ENCODE measurements around the gene MYO1E.

The MYO1E gene

DNA sequence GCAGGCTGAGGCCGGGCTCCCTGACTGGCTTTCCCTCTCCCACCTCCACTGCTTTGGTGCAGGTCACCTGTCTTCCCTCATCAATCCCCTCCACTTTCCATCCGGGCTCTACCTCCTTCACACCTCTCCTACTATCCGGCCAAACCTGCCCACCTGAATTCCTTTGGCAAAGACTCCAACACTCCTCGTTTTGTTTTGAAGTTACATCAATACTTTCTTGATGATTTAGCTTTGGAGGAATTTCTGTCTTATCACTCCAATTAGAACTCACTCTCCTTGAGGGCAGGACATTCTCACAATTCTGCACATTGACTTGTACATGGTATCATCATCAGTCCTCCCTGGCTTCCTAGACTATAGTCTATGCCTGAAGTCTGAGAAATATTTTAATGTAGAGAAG lies 145.7 kb downstream of the MYO1E start:
- DNase-seq (ENCODE audit: low spot score): no peak

DNA sequence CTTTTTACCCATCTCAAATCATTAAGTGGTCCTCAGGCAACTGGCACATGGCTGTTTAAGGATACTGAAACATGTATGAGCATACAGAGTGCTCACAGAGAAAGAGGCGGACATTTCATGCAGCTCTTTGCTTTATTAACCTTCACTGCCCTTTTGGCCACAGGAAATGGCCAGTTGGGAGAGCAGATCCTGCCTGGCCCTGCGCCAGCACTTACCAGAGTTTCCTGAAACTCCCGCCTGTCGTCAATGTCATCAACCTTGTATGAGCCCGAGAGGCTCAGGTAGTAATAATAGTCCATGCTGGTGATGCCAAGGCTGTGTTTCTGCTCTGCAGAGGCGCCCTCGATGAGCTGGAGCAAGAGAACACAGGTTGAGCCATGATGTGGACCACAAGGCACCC lies 148.2 kb downstream of the MYO1E start:
- DNase-seq (ENCODE audit: low spot score): no peak

DNA sequence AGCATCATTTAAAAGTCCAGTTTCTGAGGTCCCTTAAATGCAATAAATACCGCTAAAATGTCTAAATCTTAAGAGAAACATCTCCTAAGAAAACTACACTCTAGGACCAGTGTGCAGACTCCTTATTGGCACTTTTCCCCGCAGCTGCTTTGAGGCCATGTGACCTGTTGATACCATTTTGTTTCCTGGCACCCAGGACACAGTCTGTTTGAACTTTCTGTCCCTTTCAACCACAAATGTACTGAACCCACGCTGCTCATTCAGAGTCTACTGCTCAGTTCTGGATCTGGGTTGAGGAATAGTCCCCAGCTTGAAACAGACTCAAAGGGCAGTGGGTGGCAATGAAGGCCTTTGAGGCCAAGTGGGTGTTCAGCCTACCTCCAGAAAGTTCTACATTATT lies 148.9 kb downstream of the MYO1E start:
- no peak for DNase-seq (ENCODE audit: low spot score)

DNA sequence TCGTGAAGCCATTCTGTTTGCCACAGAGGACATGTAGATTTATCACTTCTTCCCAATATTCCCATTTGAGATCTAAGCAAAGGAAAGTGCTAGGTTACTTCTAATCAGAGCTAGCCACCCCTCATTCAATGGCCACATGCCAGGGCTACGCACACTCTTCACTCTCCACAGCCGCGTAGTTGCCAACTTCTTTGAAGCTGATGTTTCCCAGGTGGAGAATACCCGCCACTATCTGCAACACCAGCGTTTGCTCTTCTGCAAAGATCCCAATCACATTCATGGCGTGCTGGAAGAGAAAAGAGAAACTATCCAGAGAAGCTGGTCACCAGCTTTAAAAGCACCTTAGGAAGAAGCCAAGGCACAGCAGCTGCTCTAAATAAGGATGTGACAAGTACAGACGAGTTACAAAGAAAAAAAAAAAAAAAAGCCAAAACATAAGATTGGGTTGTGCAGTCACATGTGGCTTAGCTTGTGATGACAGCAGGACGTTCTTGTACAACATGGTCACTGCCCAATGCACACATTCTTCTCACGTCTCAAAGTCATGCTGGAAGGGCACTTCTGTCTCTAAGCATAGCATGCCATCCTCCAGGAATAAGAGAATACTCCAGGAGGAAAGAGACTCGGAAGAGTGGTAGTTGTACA lies 149.6 kb downstream of the MYO1E start:
- no peak for DNase-seq (ENCODE audit: low spot score)

DNA sequence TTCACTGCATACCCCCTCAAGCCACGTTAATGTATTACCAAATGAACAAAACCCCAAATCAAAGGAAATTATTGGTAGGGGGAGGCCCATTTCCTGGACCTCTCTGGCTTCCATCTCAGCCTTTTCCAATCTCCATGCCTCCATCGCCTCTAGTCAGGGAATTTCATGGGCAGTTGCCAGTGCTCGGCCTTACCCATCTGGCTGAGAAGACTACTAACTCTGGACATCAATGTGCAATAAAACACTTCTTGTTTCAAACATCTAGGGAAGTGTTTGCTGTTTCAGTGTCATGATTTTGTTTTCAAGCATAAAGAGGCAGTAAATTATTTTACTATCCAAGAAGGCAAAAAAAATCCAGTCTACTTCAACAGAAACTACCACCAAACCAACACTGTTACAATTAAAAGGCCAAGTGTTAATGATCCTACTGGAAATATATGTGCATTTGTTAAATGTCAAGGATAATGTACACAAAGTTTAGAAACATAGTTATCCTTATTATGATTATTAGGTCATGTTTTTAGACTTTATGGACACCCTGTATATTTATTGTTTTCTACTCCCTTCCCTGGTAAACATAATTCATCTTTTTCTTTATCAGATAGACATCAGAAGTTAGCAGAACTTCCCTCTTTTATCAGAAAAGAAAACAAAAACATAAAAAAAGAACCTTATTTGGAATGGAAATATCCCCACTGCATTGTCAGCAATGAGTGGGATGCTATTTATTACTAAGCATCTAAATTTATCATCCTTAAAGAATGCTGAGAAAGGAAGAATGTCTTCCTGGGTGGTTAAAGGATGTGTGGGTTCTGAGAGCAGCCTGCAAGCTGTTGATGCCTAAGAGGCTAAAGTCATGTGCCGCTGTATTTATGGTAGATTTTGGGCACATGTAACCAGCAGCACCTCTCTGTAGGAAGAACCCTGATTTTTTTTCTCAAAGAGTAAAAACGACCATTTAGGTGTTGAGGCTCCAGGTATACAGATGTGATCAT lies 150.9 kb downstream of the MYO1E start:
- DNase-seq (ENCODE audit: low spot score): no peak

DNA sequence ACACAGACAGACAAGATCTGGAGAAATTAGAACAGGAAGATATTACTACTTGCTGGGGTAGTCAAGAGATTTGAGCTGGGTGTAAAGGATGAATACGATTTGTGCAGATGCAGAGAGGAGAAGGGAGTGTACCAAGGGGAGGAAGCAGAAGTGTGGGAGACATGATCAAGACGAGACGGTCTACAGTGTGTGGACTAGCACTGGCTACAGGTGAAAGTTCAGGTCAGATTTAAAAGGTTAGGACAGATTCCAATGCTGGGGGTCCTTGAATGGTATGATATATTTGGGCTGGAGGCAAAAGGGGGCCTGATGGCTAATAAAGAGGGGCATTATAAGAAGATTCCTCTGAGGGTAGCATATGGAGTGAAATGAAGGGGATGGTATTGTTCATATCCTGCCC lies 154.0 kb downstream of the MYO1E start:
- DNase-seq (ENCODE audit: low spot score): no peak

DNA sequence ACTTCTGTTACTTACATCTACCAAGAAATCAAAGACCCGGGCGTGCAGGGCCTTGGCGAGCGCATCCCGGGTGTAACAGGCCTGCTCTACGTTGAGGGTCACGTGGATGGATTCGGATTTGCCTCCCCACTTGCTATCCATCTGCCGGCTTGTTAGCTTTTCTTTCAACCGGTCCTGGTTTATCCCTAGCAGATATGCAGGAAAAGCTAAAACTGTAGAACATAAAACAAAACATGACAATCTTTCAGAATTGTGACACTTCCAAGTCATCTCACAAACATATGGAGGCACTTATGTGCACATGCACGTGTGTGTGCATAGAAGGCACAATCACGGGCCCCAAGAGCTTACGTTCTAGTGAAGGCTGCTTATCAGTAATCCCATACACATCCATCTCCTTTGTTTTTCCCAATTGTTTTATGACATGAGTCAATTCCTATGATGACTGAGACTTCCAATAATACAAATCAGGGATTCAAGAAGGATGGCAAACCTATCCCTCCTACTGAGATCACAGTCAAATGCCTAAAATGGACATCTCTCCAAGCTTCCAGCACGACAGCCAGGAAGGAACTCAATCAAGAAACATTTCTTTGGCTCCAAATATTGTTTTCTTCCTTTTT lies 154.7 kb downstream of the MYO1E start:
- no peak for DNase-seq (ENCODE audit: low spot score)

DNA sequence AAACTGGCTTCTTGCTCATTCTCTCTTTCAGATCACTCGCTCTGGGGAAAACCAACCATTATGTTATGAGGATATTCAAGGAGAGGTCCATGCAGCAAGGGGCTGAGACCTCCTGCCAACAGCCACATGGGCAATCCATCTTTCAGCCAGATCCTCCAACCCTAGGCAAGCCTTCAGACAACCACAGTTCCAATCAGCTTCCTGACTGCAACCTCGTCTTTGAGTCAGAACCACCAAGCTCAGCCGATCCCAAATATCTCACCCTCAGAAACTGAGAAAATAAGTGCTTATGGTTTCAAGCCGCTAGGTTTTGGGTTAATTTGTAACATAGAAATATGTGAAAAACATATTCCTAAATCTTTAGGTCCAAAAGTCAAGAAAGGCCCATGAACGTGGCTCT lies 155.8 kb downstream of the MYO1E start:
- no peak for DNase-seq (ENCODE audit: low spot score)

DNA sequence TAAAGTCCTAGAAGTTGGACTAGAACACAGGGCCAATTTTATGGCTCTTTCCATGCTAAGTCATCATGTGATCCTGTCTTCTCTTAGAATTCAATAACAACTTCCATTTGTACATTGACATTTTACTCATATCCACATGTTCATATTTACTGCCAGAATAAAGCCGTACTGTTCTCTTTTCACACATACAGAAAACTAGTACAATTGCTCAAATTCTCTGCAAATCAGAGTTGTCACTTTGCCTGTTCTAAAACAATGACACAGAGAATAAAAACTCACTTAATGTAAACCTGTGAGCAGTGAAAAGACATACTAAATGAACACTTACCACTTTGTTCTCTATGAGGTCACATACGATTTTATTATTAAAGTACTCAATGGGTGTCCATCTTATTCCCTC lies 162.5 kb downstream of the MYO1E start:
- no peak for DNase-seq (ENCODE audit: low spot score)

DNA sequence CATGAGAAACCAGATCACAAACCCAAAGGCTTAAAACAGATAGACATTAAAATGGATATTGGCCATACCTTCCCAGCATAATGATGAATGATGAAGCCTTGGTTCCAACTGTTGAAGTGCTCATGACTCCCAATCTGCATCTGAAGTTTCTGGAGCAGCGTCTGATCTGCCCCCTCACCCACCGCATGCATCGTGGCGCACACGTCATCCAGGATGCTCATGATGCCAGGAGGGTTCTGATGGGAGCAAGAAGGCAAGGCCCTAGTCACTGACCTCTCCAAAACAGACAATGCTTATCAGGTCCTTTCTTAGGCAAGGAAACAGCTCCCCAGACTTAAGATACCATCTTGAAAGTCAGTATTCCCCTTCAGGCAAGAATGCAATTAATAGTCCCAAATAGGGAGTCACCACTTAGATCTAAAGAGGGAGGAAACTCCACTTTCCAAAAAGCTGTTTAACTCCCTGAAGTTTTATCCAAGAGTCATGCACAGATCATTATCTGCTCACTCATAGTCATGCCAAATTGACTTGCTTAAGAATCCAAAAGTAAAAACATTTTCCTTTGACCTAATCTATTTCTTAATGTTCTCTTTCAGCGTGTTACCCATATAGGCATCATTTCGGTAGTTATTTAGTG lies 163.9 kb downstream of the MYO1E start:
- no peak for DNase-seq (ENCODE audit: low spot score)

DNA sequence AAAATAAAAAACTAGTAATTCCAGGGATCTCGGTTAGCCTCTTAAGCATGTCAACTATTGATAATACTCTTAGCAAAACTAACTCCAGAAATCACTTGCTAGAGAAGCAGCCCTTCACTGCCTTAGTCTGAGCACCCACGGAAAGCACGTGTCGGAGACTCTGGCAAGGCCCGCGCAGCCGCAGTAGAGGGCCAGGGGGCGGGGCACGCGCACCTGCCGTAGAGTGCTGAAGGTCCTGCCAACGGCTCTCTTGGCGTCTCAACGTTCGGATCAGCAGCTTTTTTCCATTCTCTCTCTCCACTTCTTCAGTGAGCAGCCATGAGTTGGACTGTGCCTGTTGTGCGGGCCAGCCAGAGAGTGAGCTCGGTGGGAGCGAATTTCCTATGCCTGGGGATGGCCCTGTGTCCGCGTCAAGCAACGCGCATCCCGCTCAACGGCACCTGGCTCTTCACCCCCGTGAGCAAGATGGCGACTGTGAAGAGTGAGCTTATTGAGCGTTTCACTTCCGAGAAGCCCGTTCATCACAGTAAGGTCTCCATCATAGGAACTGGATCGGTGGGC lies 166.0 kb downstream of the MYO1E start, which contains the start of gene LDHAL6B:
Gene LDHAL6B, plus strand, starts transcription at position 221 of the 561 bp plus-strand sequence. Its CDS starts 98 bp downstream, at position 319.
- DNase-seq (ENCODE audit: low spot score): no peak

DNA sequence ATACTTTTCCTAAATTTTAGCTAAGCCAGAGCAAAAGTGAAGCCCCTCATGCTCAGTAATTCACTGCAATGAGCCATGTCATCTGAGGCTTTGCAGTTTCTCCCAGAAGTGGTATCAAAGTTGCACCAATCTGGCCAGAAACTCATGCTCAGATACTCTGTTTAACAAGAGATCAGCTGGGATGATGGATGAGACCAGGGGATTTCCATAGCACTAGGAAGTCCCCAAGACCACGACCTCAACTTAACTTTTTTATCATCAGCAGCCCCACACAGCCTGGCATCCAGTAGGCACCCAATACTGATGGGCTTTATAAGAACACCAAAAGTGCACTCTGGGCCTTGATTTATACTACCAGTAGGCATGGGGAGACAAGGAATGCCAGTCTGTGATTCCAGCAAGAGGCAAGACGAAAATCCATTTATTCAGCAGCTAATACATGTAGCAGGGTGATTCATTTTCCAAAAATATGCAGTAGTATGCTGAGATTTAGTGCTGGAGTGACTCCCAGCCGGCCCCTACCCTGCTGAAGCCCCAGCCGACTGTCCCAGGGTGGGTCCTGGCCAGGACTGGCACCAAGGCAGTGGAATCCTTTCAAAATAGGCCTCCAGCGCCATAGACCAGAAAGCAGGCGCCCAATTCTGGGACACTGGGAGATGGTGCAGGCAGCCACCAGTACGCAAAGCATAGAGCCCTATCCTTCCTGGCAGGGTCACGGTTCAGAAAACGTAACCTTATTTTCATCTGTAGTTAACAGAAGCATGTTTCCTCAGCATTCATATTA lies 166.6 kb downstream of the MYO1E start:
- DNase-seq (ENCODE audit: low spot score): no peak

DNA sequence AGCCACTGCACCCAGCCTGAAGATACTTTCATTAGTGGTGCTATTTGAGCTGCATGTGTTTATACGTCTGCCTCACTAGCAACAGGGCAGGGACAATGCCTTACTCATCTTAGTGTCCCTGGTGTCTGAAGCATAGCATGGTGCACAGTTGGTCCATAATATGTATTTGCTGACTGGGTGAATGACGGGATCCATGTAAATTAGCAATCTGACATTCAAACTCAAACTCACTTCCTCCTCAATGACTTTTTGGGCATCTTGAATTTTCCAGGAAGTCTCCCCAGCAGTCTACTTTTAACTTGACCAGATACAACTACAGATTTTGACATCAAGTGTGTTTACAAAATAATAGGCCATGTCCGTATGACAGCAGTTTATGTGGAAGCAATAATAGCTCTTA lies 169.0 kb downstream of the MYO1E start:
- no peak for DNase-seq (ENCODE audit: low spot score)

DNA sequence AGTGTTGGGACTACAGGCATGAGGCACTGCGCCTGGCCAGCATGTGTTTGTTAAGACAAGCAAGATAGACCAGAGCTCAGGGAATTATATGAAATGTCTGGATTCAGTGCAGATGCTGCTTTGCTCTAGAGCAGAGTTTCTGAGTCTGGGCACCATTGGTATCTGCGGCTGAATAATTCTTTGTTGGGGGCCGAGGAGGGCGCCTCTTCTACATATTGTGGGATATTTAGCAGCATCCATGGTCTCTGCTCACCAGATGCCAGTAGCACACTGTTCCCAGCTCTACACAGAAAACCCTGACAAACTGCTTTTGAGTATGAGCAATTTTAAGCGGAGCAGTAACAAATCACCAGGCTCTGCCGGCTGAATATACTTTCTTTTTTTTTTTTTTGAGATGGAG lies 169.7 kb downstream of the MYO1E start:
- peak; percentile 19 for DNase-seq (ENCODE audit: low spot score)

DNA sequence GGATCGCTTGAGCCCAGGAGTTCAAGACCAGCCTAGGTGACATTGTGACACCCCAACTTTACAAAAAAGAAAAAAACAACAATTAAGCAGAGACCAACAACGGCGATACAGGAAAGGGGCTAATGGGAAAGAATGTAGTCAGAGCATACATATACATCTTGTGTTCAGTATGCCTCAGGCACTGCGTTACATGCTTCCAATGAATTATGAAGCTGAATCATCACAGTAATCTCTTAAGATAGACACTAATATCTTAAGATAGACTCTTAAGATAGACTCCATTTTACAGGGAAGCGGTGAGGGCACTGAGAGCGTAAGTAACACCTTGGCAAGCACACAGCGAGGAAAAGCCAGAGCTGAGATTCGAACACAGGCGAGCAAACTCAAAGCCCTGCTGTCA lies 172.1 kb downstream of the MYO1E start:
- DNase-seq (ENCODE audit: low spot score): no peak

DNA sequence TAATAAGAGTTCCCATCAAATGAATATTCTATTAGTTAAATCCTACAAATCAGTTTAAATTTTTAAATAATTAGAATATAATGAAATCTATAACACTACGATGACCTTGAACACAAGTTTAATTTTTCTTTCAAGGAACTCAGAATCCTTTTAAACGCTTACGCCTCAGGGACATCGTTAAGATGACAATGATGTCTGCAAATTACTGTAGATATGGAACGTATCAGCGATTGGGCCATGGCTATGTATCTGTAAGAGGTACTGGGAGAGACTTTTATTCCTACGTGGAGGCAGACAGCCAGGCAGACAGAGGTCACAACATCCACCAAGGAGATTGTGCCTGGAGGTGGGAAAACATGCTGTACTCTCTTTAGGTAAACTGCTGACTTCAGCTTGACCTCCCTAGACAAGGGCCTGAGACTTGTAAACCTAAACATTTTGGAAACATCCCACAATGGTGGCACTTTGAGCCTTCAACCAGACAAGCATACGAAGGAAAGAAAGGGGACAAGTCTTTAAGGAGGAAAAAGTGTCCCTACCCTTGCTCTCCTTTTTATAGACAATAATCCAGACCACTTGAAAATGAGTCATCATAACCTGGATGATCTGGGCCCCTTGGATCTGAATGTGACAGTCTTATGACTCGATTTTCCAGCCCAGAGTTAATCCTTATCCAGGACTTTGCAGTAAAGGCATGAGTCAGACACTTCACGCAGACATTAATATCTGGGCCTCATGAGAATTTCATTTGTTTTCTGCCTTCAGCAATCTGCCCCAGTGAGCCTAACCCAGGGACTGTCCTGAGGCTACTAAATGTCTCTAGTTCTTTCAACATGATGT lies 172.8 kb downstream of the MYO1E start:
- DNase-seq (ENCODE audit: low spot score): no peak

DNA sequence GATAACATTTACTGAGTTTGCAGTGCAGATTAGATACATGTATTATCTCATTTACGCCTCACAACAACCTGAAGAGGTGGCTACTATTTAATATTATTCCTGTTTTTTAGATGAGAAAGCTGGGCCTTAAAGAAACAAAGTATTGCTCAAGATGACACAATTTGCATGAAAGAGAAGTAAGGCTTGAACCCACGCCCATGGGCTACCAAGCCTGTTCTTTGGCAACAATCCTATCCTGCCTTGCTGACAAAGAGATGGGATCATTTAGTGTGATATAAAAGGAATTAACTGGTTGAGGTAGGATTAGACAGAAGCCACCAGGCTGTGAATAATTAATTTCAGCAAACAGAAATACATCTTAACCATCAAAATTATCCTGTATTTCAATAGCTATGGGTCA lies 175.2 kb downstream of the MYO1E start:
- DNase-seq (ENCODE audit: low spot score): no peak

DNA sequence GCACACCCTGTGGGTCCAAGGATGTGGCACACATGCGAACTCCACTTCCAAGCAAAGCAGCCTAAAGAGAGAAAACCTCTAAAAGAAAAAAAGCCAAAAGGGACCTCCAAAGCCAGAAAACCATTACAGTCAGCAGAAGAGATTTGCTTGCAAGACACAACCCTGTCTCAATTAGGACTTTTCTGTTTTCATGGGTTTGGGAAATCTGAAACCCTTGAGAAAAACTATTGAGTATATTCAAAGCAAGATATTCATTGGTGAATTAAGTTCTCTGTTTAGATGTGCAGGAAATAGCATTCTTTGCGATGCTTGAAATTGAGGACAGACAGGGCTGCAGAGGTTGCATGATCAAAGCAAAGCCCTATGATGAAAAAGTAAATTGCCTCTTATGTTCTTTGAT lies 176.3 kb downstream of the MYO1E start:
- DNase-seq (ENCODE audit: low spot score): no peak

DNA sequence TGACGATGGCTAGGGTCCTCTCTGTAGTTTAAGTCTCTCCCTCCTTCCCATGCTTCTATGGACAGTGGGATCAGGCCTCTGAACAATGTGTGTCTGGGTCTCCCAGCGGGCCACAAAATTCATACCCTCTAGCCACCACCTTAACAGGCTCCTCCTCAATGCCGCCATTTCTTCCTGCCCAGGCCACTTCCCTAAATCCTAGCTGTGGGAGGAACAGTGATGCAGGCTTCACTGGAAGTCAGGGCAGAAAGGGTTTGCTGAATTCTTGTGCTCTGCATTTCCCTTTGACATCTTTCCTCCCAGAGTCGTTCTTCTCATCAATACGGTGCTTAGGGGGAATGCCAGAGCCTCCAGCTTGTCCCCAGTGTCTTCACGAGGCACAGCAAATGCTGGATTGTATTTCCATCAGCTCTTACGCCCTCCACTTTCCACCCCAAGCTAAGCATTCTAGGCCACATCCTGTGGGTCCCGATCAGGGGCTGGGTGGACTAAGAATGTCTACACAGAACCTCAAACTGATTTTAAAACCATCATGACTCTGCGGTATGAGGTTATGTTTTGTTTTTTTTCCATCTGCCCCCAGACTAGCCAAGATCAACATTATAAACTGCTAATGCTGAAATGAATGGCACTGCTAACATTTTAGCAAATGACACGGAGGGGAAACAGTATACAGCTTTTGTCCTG lies 177.9 kb downstream of the MYO1E start:
- no peak for DNase-seq (ENCODE audit: low spot score)

DNA sequence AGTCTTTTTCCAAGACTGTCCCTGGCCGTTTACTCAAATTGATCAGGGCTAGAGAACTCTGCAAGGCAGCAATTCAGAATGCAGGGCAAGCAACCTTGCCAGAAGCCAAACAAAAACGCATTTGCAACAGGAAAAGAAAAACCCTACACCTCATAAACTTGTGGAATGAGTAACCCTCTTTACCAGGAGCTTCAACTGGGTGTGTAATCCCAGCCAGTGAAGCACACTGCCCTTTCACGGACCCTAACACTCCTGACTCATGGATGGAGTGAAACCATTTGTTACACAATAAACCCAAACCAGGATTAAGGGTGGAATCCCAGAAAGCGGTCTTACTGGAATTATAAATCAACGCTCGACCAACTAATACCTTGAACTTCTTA lies 180.8 kb downstream of the MYO1E start:
- DNase-seq (ENCODE audit: low spot score): no peak
